Smooth muscle cell (in vitro differentiated cells): ENCODE measurements around the gene C19orf38. TPM values are rescaled to one million over a fixed set of nuclear protein-coding genes. Genes with fewer than 3 reads are reported as not detected.

ENCODE experiments used
- DNase-seq: peaks from one replicate; lab custom pipeline; 2025; ENCODE audit not compliant: unreplicated experiment; lab: John Stamatoyannopoulos, UW
- H2AFZ ChIP-seq: fragments of 200-600 bp; sonication (generic); 2 replicates; pipeline ENCODE4 v1.6.0; 2016; ENCODE audit warnings: antibody characterized with exemption, low read depth, mild to moderate bottlenecking
- H3F3A ChIP-seq: fragments of 200-600 bp; sonication (generic); 2 replicates; pipeline ENCODE4 v1.6.0; 2017; ENCODE audit warnings: antibody characterized with exemption, low read depth
- H3K27ac ChIP-seq: fragments of 200-600 bp; sonication (generic); 2 replicates; pipeline ENCODE4 v1.5.1; 2016; ENCODE audit warnings: low read depth, mild to moderate bottlenecking
- H3K27me3 ChIP-seq: fragments of 200-600 bp; sonication (generic); 2 replicates; pipeline ENCODE4 v1.6.1; 2016; ENCODE audit warnings: low read depth, mild to moderate bottlenecking
- H3K36me3 ChIP-seq: fragments of 200-600 bp; sonication (generic); 2 replicates; pipeline ENCODE4 v1.5.1; 2016; ENCODE audit warnings: low read depth
- H3K4me1 ChIP-seq: fragments of 200-600 bp; sonication (generic); 2 replicates; pipeline ENCODE4 v1.5.1; 2016; ENCODE audit warnings: low read depth
- H3K4me2 ChIP-seq: fragments of 200-600 bp; sonication (generic); 2 replicates; pipeline ENCODE4 v1.6.0; 2016; ENCODE audit warnings: mild to moderate bottlenecking
- H3K4me3 ChIP-seq: fragments of 200-600 bp; sonication (generic); 2 replicates; pipeline ENCODE4 v1.5.1; 2016; ENCODE audit warnings: mild to moderate bottlenecking
- H3K79me2 ChIP-seq: fragments of 200-600 bp; sonication (generic); 2 replicates; pipeline ENCODE4 v1.6.0; 2016; ENCODE audit warnings: low read depth, mild to moderate bottlenecking
- H3K9ac ChIP-seq: fragments of 200-600 bp; sonication (generic); 2 replicates; pipeline ENCODE4 v1.6.0; 2016; ENCODE audit warnings: low read depth
- H3K9me3 ChIP-seq: fragments of 200-600 bp; sonication (generic); replicated peaks from 2 replicates; pipeline ENCODE4 v1.5.1; 2016; ENCODE audit warnings: low read depth
- H4K20me1 ChIP-seq: fragments of 200-600 bp; sonication (generic); 2 replicates; pipeline ENCODE4 v1.6.0; 2016; ENCODE audit warnings: low read depth
- WGBS: methylation state at CpG from one replicate; pipeline ENCODE4 v1.1.7; 2016; ENCODE audit warnings: low lambda C conversion rate; 5-methylcytosine and 5-hydroxymethylcytosine counted together
- polyA plus RNA-seq: library from polyadenylated mRNA; unstranded; fragments of >200 nt; fragmentation: Nextera tagmentation; extraction: Ambion mirVana; gene quantifications from 2 replicates; pipeline ENCODE4 v1.2.1, GENCODE V29; 2016
- total RNA-seq: library from RNA; depleted of rRNA; stranded (reverse); fragments of >200 nt; gene quantifications from 2 replicates; pipeline ENCODE4 v1.2.3, GENCODE V29; 2014
- TF ChIP-seq, protein P1 (sequence below): fragments of 200-600 bp; sonication (generic); IDR thresholded peaks from 2 replicates; pipeline ENCODE4 v1.5.1; 2017; ENCODE audit warnings: borderline replicate concordance, mild to moderate bottlenecking, antibody characterized with exemption; ENCODE audit not compliant: insufficient read depth, poor library complexity, severe bottlenecking

C19orf38 gene
- total and polyA plus RNA-seq, 2 experiments from 2014 or later: 0.13 to 1.5 TPM

- Histone ChIP-seq H3K4me2 (no peak overlapping the region), H4K20me1 (peaks cover 98% of the 10 kb centered on the region), H3K9me3 (no peaks in the 10 kb centered on the region), H3K27me3 (no peaks in the 10 kb centered on the region), H3K27ac (no peak overlapping the region), H2AFZ (no peak overlapping the region), H3F3A (peaks cover 24% of the 10 kb centered on the region), H3K79me2 (peaks cover 85% of the 10 kb centered on the region), H3K4me1 (peaks cover 38% of the 10 kb centered on the region), H3K9ac (no peak overlapping the region), H3K36me3 (no peaks in the 10 kb centered on the region), H3K4me3 (no peak overlapping the region)
- no peak for DNase-seq
- 80% methylated on average over 9 of the region's 9 CpGs for WGBS
- TF ChIP-seq, protein P1, sequence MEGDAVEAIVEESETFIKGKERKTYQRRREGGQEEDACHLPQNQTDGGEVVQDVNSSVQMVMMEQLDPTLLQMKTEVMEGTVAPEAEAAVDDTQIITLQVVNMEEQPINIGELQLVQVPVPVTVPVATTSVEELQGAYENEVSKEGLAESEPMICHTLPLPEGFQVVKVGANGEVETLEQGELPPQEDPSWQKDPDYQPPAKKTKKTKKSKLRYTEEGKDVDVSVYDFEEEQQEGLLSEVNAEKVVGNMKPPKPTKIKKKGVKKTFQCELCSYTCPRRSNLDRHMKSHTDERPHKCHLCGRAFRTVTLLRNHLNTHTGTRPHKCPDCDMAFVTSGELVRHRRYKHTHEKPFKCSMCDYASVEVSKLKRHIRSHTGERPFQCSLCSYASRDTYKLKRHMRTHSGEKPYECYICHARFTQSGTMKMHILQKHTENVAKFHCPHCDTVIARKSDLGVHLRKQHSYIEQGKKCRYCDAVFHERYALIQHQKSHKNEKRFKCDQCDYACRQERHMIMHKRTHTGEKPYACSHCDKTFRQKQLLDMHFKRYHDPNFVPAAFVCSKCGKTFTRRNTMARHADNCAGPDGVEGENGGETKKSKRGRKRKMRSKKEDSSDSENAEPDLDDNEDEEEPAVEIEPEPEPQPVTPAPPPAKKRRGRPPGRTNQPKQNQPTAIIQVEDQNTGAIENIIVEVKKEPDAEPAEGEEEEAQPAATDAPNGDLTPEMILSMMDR: no peak
Observed at GRCh38 chr19:10887616-10888367, 39.6 kb downstream of the C19orf38 start.

DNA sequence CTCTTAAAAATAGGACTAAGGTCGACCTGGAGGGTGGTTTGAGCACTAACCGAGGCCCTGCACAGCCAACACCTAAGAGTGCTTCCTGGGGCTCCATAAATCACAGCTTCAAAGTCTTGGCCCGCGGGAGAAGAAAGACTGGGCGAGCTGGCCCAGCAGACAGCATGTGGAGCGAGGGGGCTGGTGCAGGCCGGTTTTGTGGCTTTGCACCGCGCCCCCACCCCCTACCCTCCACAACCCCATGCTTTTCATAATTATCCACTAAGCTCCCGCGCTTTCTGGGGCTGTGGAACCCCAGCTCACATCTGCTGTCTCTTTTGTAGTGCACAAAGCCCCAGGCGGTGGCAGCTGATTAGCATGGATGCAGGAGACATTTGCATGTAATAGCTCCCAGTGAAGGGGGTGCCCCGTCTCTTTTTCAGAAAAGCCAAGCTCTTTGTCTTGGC is 40.2 kb downstream of the C19orf38 start:
- 32% methylated on average over 13 of the region's 13 CpGs for WGBS
- no peak for DNase-seq
- no peak overlapping the region for H3K4me2 ChIP-seq
- no peaks in the 10 kb centered on the region for H3K9me3 ChIP-seq
- H2AFZ ChIP-seq: no peak overlapping the region
- H3K4me3 ChIP-seq: no peak overlapping the region
- H3K27ac ChIP-seq: no peak overlapping the region
- peaks cover 38% of the 10 kb centered on the region for H3K4me1 ChIP-seq
- no peaks in the 10 kb centered on the region for H3K36me3 ChIP-seq
- H3F3A ChIP-seq: peaks cover 24% of the 10 kb centered on the region
- H3K9ac ChIP-seq: no peak overlapping the region
- no peaks in the 10 kb centered on the region for H3K27me3 ChIP-seq
- H3K79me2 ChIP-seq: peaks cover 85% of the 10 kb centered on the region
- peaks cover 98% of the 10 kb centered on the region for H4K20me1 ChIP-seq
- TF ChIP-seq, protein P1: no peak

DNA sequence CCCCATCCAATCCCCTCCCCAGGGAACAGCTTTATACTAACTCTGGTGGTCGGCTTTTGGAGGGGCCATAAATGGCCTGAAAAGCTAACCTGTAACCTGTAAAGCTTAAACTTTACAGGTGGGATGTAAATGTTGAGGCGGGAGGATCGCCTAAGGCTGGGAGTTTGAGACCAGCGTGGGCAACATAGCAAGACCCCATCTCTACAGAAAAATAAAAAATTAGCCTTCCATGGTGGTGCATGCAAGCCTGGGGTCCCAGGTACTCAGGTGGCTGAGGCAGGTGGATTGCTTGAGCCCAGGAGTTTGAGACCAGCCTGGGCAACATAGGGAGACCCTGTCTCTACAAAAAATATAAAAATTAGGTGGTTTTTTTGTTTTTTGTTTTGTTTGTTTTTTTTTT is 41.7 kb downstream of the C19orf38 start:
- Histone ChIP-seq H3K27ac (no peak overlapping the region), H2AFZ (no peak overlapping the region), H3K79me2 (peaks cover 87% of the 10 kb centered on the region), H3K36me3 (no peaks in the 10 kb centered on the region), H3K4me3 (no peak overlapping the region), H3K9ac (no peak overlapping the region), H4K20me1 (peaks cover 98% of the 10 kb centered on the region), H3F3A (peaks cover 10% of the 10 kb centered on the region), H3K4me1 (peaks cover 32% of the 10 kb centered on the region), H3K4me2 (no peak overlapping the region), H3K27me3 (no peaks in the 10 kb centered on the region), H3K9me3 (no peaks in the 10 kb centered on the region)
- TF ChIP-seq, protein P1: no peak
- DNase-seq: no peak
- WGBS: 96% methylated on average over 4 of the region's 4 CpGs
